PC-9 (cell line): ENCODE measurements around the gene KLHL36. TPM values are rescaled to one million over a fixed set of nuclear protein-coding genes. Genes with fewer than 3 reads are reported as not detected.

Source experiments
- BruUV-seq: library from RNA; stranded (reverse); fragments of 400-500 nt; replicated peaks from 2 replicates; lab custom pipeline; 2021; lab: Mats Ljungman, UMichigan
- CTCF ChIA-PET: fragments of 300-600 bp; sonication (Branson Sonifier 250); formaldehyde crosslinking; loops from one replicate; lab custom pipeline; 2022; ENCODE audit warnings: antibody characterized with exemption; lab: Charles Lee
- POLR2A ChIA-PET: fragments of 300-600 bp; sonication (Branson Sonifier 250); formaldehyde crosslinking; loops from one replicate; lab custom pipeline; 2022; ENCODE audit warnings: antibody characterized with exemption; ENCODE audit not compliant: unreplicated experiment; lab: Charles Lee
- DNase-seq, 2 experiments: peaks; one replicate each; pipeline versions ENCODE4 v3.0.0 to v3.0.0-alpha.2; 2015 to 2022; ENCODE audit warnings: mixed read lengths in 1 of 2
- H2AFZ ChIP-seq: fragments of 200-600 bp; sonication (generic); 2 replicates; pipeline ENCODE4 v1.8.1; 2017; ENCODE audit warnings: antibody characterized with exemption
- H3F3A ChIP-seq: fragments of 200-600 bp; sonication (generic); 2 replicates; pipeline ENCODE4 v1.8.1; 2017; ENCODE audit warnings: antibody characterized with exemption, mild to moderate bottlenecking, low read depth; ENCODE audit not compliant: insufficient read depth
- H3K27ac ChIP-seq: fragments of 200-600 bp; sonication (generic); 2 replicates; pipeline ENCODE4 v1.6.1; 2016; ENCODE audit warnings: mixed run types
- H3K27me3 ChIP-seq: fragments of 200-600 bp; sonication (generic); 2 replicates; pipeline ENCODE4 v1.6.1; 2016; ENCODE audit warnings: low read depth, mixed run types; ENCODE audit not compliant: insufficient read depth
- H3K36me3 ChIP-seq: fragments of 200-600 bp; sonication (generic); 2 replicates; pipeline ENCODE4 v1.6.1; 2016; ENCODE audit warnings: low read depth, mixed run types
- H3K4me1 ChIP-seq: fragments of 200-600 bp; sonication (generic); replicated peaks from 2 replicates; pipeline ENCODE4 v1.6.1; 2016; ENCODE audit warnings: mixed run types; ENCODE audit not compliant: insufficient read depth
- H3K4me2 ChIP-seq: fragments of 200-600 bp; sonication (generic); 2 replicates; pipeline ENCODE4 v1.6.1; 2017; ENCODE audit warnings: mixed run types
- H3K4me3 ChIP-seq: fragments of 200-600 bp; sonication (generic); 2 replicates; pipeline ENCODE4 v1.6.1; 2016; ENCODE audit warnings: mixed run types
- H3K79me2 ChIP-seq: fragments of 200-600 bp; sonication (generic); 2 replicates; pipeline ENCODE4 v1.6.1; 2017; ENCODE audit warnings: low read depth, mixed run types
- H3K9me2 ChIP-seq: fragments of 200-600 bp; sonication (generic); 2 replicates; pipeline ENCODE4 v1.8.1; 2017; ENCODE audit warnings: mild to moderate bottlenecking; ENCODE audit not compliant: insufficient read depth
- H3K9me3 ChIP-seq: fragments of 200-600 bp; sonication (generic); 2 replicates; pipeline ENCODE4 v1.8.1; 2016; ENCODE audit warnings: low read depth; ENCODE audit not compliant: insufficient read depth
- H4K20me1 ChIP-seq: fragments of 200-600 bp; sonication (generic); 2 replicates; pipeline ENCODE4 v1.8.1; 2017; ENCODE audit not compliant: insufficient read depth
- EZH2 ChIP-seq: fragments of 200-600 bp; sonication (generic); IDR thresholded peaks from 2 replicates; pipeline ENCODE4 v1.8.0; 2017; ENCODE audit warnings: antibody characterized with exemption, low read depth
- intact Hi-C: fragments of 100-400 bp; cut with micrococcal nuclease; formaldehyde crosslinking; loops from one replicate; pipeline ENCODE4 v1.10.0; 2022; ENCODE audit not compliant: unreplicated experiment
- total RNA-seq: library from RNA; stranded (reverse); gene quantifications from 2 replicates; pipeline ENCODE4 v1.2.3, GENCODE V29; 2021
- TF ChIP-seq, protein P1 (sequence below): fragments of 200-600 bp; sonication (generic); conservative IDR thresholded peaks from 2 replicates; pipeline ENCODE4 v1.6.1; 2017; ENCODE audit warnings: mixed run types, antibody characterized with exemption, mild to moderate bottlenecking, moderate library complexity

Gene KLHL36
- total RNA-seq, 1 experiment from 2014 or later, result 73.8 TPM

DNA sequence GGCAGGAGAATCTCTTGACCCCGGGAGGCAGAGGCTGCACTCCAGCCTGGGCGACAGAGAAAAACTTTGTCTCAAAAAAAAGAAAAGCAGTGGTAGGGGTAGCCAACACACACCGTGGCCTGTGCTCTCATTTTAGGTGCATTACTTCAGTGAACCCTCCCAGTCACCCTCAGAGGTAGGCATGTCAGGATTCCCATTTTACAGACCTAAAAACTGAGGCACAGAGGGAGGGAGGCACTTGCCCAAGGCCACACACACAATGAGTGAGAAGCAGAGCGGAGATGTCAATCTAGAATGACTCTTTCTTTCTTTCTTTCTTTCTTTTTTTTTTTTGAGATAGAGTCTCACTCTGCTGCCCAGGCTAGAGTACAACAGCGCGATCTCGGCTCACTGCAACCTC lies 35.6 kb upstream of the KLHL36 start:
- H3F3A ChIP-seq, result peaks cover 32% of the 10 kb centered on the region; the same call in 1 of the 2 replicates
- H3K4me1 ChIP-seq, result peaks cover 18% of the 10 kb centered on the region
- peaks cover 92% of the 10 kb centered on the region for H4K20me1 ChIP-seq
- H3K9me2 ChIP-seq, result no peaks in the 10 kb centered on the region
- H3K79me2 ChIP-seq, result peaks cover 100% of the 10 kb centered on the region
- no peak overlapping the region for H3K27ac ChIP-seq
- ChIA-PET CTCF (no interaction called here), POLR2A (no interaction called here)
- no peak for TF ChIP-seq EZH2
- TF ChIP-seq, protein P1, sequence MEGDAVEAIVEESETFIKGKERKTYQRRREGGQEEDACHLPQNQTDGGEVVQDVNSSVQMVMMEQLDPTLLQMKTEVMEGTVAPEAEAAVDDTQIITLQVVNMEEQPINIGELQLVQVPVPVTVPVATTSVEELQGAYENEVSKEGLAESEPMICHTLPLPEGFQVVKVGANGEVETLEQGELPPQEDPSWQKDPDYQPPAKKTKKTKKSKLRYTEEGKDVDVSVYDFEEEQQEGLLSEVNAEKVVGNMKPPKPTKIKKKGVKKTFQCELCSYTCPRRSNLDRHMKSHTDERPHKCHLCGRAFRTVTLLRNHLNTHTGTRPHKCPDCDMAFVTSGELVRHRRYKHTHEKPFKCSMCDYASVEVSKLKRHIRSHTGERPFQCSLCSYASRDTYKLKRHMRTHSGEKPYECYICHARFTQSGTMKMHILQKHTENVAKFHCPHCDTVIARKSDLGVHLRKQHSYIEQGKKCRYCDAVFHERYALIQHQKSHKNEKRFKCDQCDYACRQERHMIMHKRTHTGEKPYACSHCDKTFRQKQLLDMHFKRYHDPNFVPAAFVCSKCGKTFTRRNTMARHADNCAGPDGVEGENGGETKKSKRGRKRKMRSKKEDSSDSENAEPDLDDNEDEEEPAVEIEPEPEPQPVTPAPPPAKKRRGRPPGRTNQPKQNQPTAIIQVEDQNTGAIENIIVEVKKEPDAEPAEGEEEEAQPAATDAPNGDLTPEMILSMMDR, result no peak
- H3K36me3 ChIP-seq, result peaks cover 7% of the 10 kb centered on the region; the same call in 1 of the 2 replicates
- intact Hi-C loops, result no loop called here
- no peak for DNase-seq
- no peaks in the 10 kb centered on the region for H3K27me3 ChIP-seq
- no peak overlapping the region for H2AFZ ChIP-seq
- no peak overlapping the region for H3K4me3 ChIP-seq
- BruUV-seq, result no TSS peak
- H3K4me2 ChIP-seq, result no peak overlapping the region
- H3K9me3 ChIP-seq, result no peaks in the 10 kb centered on the region

DNA sequence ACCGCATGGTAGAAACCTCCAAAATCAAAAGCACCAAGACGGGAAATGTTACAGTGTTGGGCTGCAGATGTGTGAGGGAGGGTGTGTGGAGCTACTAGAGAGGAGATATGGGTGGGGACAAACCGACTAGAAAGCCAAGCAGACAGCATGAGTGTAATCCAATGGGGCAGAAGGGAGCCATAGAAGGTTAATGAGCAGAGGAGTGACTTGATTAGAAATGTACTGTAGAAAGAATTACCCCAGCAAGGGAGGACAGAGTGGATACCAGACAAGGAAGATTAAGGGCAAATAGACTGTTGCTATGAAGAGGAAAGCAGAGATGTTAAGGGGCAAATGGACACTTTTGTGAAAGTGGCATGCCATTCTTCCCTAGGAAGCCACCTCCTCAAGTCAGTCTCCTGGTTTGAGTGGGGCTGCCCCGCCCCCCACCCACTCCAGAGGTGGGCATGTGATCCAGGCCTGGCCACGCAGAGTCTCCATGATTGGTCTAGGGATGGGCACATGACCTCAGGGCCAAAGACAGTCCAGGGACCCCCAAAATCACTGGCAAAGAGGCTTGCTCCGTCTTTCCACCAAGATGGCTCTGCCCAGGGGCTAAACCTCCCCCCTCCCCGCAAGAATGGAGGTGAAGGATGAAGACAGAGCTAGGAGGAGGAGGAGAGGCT lies 34.8 kb upstream of the KLHL36 start:
- Histone ChIP-seq H3K9me3 (no peaks in the 10 kb centered on the region), H3F3A (peaks cover 34% of the 10 kb centered on the region; the same call in 1 of the 2 replicates), H3K27me3 (no peaks in the 10 kb centered on the region), H3K9me2 (no peaks in the 10 kb centered on the region), H3K79me2 (peaks cover 92% of the 10 kb centered on the region), H3K36me3 (peaks cover 7% of the 10 kb centered on the region; the same call in 1 of the 2 replicates), H2AFZ (no peak overlapping the region), H4K20me1 (peaks cover 83% of the 10 kb centered on the region), H3K4me1 (peaks cover 18% of the 10 kb centered on the region), H3K27ac (no peak overlapping the region), H3K4me2 (no peak overlapping the region), H3K4me3 (no peak overlapping the region)
- no peak for TF ChIP-seq EZH2
- TF ChIP-seq, protein P1, result no peak
- intact Hi-C loops, result no loop called here
- POLR2A ChIA-PET, result interaction anchor here (0.6 to 0.7 kb wide), 2 partner anchors 100 to 574 kb away, joined by 12 to 13 read pairs; no protein-coding TSS in a partner anchor
- no TSS peak for BruUV-seq
- CTCF ChIA-PET, result no interaction called here
- no peak for DNase-seq

DNA sequence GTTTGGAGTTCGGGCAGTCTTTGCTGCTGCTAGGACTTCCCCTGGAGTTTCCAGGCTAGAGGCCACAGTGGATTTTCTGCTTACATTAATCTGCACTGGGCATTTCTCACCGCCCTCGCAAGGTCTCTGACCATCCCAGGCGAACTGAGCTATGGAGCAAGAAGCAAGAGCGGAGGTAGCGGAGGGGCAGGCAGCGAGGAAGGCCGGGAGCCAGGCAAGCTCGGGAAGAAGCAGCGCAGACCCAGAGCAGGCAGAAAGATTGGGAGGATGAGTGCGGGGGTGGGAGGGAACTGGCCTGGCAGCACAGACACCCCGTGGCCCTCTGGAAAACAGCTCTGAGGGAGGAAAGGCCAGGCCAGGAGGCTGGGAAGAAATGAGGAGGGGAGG lies 34.2 kb upstream of the KLHL36 start:
- ChIA-PET POLR2A (interaction anchor here (0.6 to 0.7 kb wide), 2 partner anchors 101 to 573 kb away, joined by 12 to 13 read pairs; no protein-coding TSS in a partner anchor), CTCF (no interaction called here)
- H3K4me3 ChIP-seq, result no peak overlapping the region
- peaks cover 78% of the 10 kb centered on the region for H4K20me1 ChIP-seq
- no peaks in the 10 kb centered on the region for H3K27me3 ChIP-seq
- peaks cover 87% of the 10 kb centered on the region for H3K79me2 ChIP-seq
- no peak overlapping the region for H3K27ac ChIP-seq
- intact Hi-C loops, result no loop called here
- H3F3A ChIP-seq, result peaks cover 35% of the 10 kb centered on the region; the same call in 1 of the 2 replicates
- no peak for DNase-seq
- TF ChIP-seq, protein P1, result no peak
- no peak for TF ChIP-seq EZH2
- H3K9me2 ChIP-seq, result no peaks in the 10 kb centered on the region
- peaks cover 7% of the 10 kb centered on the region; the same call in 1 of the 2 replicates for H3K36me3 ChIP-seq
- no TSS peak for BruUV-seq
- no peaks in the 10 kb centered on the region for H3K9me3 ChIP-seq
- H3K4me1 ChIP-seq, result peaks cover 19% of the 10 kb centered on the region
- no peak overlapping the region for H2AFZ ChIP-seq
- H3K4me2 ChIP-seq, result no peak overlapping the region
